Fibroblast of skin of left quadriceps (primary cell): ENCODE data around the gene RTEL1.

Experiments used
- DNase-seq, 2 experiments: peaks; one replicate each; pipeline ENCODE4 v3.0.0-alpha.2; 2013; ENCODE audit warnings: low read depth in 2 of 2

The RTEL1 gene

DNA sequence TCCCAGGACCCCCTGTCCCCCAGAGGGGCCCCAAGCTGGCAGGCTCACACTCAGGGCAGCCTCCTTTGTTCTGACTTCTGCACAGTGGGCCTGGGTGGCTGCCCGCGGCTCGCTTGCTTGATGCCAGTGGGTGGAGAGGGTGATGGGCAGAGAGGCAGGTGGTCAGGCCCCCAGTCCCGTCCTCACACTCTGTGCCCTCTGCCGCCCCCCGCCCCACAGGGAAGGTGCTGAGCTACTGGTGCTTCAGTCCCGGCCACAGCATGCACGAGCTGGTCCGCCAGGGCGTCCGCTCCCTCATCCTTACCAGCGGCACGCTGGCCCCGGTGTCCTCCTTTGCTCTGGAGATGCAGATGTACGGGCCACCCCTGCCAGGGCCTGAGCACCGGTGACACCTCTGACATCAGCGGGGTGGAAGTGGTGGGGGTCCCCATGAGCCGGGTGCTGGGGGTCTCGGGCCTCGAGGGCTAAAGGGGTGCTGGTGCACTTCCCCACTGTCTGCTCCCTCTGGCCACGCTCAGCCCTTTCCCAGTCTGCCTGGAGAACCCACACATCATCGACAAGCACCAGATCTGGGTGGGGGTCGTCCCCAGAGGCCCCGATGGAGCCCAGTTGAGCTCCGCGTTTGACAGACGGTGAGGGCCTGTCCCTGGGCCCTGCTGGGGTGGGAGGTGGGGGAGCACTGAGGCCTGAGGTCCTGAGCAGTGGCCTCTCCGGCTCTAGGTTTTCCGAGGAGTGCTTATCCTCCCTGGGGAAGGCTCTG lies 29.5 kb downstream of the RTEL1 start:
- DNase-seq, result no peak

GRCh38 chr20:63688228-63689045 lies 30.3 kb downstream of the RTEL1 start:
- no peak for DNase-seq

- DNase-seq, result no peak
Observed at GRCh38 chr20:63689046-63690002, 31.2 kb downstream of the RTEL1 start.

DNA sequence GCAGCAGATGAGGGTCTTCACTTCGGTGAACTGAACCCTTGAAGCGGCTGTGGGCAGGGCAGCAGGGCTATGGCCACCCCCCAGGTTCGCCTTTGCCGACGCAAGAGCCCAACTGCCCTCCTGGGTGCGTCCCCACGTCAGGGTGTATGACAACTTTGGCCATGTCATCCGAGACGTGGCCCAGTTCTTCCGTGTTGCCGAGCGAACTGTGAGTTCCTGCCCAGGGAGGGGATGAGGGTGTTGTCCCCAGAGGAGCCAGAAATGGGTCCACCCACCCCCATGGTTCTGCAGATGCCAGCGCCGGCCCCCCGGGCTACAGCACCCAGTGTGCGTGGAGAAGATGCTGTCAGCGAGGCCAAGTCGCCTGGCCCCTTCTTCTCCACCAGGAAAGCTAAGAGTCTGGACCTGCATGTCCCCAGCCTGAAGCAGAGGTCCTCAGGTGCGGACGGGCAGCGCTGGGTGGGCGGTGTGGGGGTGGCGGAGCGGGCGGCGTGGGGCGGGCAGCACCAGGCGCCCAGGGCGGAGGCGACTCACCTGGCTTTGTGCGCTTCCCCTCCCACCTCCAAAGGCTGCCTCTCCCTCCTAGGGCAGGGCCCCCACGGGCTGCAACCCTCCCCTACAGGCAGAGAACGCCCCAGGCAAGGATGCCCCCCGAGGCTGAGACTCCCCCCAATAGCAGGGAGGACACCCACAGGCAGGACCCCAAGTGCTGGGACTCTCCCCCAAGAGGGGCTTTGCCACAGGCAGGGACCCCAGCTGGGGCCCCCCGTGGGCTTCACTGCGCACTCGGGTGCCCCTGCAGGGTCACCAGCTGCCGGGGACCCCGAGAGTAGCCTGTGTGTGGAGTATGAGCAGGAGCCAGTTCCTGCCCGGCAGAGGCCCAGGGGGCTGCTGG lies 32.1 kb downstream of the RTEL1 start:
- DNase-seq, result no peak

GRCh38 chr20:63690898-63691710 lies 33.0 kb downstream of the RTEL1 start:
- no peak for DNase-seq

DNA sequence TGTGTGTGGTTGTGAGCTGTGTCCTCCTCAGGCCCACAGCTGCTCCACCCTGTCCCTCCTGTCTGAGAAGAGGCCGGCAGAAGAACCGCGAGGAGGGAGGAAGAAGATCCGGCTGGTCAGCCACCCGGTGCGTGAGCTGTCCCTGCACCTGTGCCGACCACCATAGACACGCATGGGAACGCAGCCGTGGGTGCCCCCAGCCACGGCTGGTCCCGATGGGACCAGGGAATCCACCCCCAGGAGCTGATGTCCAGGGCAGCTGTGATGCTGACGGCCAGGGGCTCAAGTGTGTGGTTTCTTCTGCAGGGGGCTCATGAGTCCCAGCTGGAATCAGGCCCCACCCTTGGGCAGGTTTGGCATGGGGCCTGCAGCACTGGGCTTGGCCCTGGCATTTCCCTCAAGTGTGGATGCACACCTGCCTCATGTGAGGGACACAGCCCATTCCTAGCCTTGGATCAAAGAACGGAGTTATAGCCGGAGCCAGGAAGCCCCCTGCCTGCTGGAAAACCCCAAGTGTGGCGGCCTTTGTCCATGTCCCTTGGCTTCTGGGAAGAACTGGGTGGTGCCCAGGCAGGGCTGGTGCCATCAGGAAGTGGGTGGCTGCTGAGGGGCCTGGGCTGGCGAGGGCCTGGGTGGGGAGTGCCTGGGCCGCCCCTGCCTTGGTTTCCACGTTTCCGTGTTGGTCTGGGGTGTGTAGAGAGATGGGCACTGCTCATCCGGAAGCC lies 33.8 kb downstream of the RTEL1 start:
- DNase-seq, result no peak

DNA sequence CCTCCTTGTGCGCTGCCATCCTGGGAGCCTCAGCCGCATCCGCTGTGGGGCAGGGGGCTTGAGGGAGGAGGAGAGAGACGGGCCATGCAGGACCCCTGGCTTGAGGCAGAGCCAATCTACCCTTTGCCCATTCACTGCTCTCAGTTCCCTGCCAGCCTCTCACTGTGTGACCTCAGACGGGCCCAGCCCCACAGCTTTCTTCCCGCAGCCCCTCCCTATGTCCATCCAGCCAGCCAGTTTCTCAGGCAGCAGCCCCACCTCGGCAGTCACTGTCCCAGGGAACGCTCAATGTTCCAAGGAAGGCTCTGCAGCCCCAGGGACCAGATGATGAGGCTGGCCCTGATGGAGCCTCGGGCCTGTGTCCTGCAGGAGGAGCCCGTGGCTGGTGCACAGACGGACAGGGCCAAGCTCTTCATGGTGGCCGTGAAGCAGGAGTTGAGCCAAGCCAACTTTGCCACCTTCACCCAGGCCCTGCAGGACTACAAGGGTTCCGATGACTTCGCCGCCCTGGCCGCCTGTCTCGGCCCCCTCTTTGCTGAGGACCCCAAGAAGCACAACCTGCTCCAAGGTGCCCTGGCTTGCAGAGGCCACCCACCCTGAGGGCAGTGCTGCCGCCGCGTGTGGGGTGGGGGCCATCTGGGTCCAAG lies 34.4 kb downstream of the RTEL1 start:
- DNase-seq, result no peak

- no peak for DNase-seq
Observed at GRCh38 chr20:63693083-63693732, 35.1 kb downstream of the RTEL1 start.

DNA sequence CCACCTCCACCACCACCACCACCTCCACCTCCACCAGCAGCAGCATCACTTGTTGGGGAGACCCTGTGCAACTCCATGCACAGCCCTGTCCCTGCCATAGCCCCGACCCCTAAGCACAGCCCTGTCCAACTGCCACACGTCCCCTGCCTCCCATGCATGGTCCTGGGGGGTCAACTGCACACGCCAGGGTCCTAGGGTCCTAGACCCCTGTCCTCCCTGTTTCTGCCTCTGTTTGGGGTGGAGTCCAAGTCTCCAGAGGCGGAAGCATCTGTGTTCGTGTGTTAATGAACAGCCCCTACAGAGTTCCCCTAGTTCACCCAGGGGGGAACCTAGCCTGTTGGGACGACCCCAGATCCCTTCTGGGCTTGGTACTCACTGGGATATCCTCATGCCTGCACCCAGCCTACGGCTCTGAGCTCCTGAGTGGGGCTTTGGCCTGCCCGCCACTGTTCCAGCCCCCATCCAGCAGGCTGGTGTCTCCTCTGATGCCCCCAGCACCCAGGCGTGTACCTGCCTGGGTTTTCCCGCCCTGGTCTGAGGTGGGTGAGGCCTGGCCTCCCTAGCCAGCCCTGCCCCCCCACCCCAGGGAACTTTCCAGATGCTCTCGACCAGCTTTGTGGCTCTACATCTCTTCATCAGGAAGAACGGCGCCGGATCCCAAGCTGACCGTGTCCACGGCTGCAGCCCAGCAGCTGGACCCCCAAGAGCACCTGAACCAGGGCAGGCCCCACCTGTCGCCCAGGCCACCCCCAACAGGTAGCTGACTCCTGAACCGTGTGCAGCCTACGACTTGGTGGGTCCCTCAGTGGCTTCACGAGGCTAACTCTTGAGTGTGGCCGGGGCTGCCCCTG lies 35.8 kb downstream of the RTEL1 start:
- DNase-seq, result no peak

GRCh38 chr20:63694584-63695423 lies 36.7 kb downstream of the RTEL1 start:
- DNase-seq, result no peak

DNA sequence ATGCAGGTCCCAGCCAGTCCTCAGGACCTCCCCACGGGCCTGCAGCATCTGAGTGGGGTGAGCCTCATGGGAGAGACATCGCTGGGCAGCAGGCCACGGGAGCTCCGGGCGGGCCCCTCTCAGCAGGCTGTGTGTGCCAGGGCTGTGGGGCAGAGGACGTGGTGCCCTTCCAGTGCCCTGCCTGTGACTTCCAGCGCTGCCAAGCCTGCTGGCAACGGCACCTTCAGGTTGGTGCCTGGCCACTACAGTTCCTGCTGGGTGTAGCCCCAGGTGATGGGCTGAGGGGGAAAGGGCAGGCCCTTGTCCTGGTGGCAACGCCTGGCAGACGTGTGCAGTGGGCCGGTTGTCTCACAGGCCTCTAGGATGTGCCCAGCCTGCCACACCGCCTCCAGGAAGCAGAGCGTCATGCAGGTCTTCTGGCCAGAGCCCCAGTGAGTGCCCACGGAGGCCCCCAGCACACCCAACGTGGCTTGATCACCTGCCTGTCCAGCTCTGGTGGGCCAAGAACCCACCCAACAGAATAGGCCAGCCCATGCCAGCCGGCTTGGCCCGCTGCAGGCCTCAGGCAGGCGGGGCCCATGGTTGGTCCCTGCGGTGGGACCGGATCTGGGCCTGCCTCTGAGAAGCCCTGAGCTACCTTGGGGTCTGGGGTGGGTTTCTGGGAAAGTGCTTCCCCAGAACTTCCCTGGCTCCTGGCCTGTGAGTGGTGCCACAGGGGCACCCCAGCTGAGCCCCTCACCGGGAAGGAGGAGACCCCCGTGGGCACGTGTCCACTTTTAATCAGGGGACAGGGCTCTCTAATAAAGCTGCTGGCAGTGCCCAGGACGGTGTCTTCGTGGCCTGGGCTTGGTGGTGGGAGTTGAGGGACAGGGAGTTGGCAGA lies 37.6 kb downstream of the RTEL1 start:
- no peak for DNase-seq

DNA sequence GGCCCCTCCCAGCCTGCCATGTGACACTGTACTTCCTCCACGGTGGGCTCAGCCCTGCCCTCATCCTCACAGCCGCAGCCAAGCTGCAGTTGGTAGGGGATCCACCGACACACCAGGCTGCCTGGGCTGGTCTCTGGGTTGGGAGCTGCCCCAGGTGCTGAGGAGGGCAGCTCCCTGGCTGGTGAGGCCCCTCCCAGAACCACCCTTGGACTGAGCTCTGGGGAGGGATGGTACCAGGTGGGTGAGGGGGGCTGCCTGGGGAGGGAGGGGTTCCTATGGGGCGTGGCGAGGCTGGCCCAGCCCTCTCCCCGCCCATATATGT lies 38.2 kb downstream of the RTEL1 start:
- DNase-seq, result no peak

- DNase-seq, result no peak
Observed at GRCh38 chr20:63696628-63697356, 38.7 kb downstream of the RTEL1 start, which contains the start of gene TNFRSF6B. Gene TNFRSF6B (plus strand): TSS chr20:63696652. CDS start chr20:63696768, 116 bp downstream.

DNA sequence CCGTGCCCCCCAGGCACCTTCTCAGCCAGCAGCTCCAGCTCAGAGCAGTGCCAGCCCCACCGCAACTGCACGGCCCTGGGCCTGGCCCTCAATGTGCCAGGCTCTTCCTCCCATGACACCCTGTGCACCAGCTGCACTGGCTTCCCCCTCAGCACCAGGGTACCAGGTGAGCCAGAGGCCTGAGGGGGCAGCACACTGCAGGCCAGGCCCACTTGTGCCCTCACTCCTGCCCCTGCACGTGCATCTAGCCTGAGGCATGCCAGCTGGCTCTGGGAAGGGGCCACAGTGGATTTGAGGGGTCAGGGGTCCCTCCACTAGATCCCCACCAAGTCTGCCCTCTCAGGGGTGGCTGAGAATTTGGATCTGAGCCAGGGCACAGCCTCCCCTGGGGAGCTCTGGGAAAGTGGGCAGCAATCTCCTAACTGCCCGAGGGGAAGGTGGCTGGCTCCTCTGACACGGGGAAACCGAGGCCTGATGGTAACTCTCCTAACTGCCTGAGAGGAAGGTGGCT lies 39.3 kb downstream of the RTEL1 start:
- no peak for DNase-seq
